Upper lobe of left lung (tissue), 4 donors: ENCODE results near the gene LTBP1.

Experiments
- POLR2A ChIP-seq, 4 donors: fragments of 450-650 bp; IDR thresholded peaks; one replicate each; pipeline ENCODE4 v1.5.1; 2016 to 2017; ENCODE audit warnings: antibody characterized with exemption in 4 of 4, mild to moderate bottlenecking in 2 of 4
- POLR2AphosphoS5 ChIP-seq, 2 donors: sonication (generic); formaldehyde crosslinking; IDR thresholded peaks; one replicate each; pipeline ENCODE4 v1.5.1; 2017; ENCODE audit warnings: antibody characterized with exemption in 2 of 2
- TF ChIP-seq, protein P1 (sequence below), 6 experiments: fragments of 450-650 bp in 4 of 6; fragments of 200-600 bp in 2 of 6; sonication (generic) in 2 of 6; IDR thresholded peaks; one replicate each; pipeline ENCODE4 v1.5.1; 2016 to 2019; ENCODE audit warnings: antibody characterized with exemption in 6 of 6

GRCh38 chr2:33258387-33258786 is 311.6 kb downstream of the LTBP1 start:
- TF ChIP-seq, protein P1, sequence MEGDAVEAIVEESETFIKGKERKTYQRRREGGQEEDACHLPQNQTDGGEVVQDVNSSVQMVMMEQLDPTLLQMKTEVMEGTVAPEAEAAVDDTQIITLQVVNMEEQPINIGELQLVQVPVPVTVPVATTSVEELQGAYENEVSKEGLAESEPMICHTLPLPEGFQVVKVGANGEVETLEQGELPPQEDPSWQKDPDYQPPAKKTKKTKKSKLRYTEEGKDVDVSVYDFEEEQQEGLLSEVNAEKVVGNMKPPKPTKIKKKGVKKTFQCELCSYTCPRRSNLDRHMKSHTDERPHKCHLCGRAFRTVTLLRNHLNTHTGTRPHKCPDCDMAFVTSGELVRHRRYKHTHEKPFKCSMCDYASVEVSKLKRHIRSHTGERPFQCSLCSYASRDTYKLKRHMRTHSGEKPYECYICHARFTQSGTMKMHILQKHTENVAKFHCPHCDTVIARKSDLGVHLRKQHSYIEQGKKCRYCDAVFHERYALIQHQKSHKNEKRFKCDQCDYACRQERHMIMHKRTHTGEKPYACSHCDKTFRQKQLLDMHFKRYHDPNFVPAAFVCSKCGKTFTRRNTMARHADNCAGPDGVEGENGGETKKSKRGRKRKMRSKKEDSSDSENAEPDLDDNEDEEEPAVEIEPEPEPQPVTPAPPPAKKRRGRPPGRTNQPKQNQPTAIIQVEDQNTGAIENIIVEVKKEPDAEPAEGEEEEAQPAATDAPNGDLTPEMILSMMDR (IDR thresholded peaks at IDR 0.05) = no peak
- TF ChIP-seq POLR2A (IDR thresholded peaks at IDR 0.05) (no peak), POLR2AphosphoS5 (IDR thresholded peaks at IDR 0.05) (no peak)
